ENCODE results near the gene FAM111A. TPM values are rescaled to one million over a fixed set of nuclear protein-coding genes. Genes with fewer than 3 reads are reported as not detected.

FAM111A gene
- total RNA-seq, 2 donors from 2014 or later, result 49.5 to 60.3 TPM

DNA sequence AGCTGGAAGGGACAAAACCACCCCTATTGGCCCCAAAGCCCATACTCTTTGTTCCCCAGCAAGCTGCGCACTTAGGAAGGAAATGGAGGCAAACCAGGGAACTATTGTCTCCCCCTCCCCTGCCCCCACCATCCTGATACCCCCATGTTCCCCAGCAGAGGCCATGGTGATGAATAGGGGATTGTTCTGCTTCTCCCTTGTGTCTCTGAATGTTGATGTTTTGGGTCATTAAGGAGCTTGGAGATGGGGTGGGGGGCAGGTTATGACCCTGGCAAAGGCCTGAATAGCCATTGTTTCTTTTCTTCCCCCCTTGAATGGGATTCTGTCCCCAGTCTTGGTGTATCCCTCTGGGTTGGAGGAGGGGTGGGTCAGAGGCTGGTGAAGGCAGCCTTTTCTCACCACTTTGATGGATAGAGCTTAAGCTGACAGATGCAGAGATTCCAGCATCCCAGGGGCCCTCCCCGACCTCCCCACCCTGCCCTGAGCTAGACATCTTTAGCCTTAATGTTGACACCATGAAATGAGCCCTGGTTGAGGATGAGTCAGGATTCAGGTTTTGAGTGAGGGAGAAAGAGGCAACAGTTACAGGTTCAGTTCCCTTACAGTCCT lies 37.6 kb downstream of the FAM111A start:
- no peak for DNase-seq (ENCODE audit: low spot score)
- WGBS, result 100% methylated on average over 2 of the region's 2 CpGs
- TF ChIP-seq, protein P1, sequence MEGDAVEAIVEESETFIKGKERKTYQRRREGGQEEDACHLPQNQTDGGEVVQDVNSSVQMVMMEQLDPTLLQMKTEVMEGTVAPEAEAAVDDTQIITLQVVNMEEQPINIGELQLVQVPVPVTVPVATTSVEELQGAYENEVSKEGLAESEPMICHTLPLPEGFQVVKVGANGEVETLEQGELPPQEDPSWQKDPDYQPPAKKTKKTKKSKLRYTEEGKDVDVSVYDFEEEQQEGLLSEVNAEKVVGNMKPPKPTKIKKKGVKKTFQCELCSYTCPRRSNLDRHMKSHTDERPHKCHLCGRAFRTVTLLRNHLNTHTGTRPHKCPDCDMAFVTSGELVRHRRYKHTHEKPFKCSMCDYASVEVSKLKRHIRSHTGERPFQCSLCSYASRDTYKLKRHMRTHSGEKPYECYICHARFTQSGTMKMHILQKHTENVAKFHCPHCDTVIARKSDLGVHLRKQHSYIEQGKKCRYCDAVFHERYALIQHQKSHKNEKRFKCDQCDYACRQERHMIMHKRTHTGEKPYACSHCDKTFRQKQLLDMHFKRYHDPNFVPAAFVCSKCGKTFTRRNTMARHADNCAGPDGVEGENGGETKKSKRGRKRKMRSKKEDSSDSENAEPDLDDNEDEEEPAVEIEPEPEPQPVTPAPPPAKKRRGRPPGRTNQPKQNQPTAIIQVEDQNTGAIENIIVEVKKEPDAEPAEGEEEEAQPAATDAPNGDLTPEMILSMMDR (IDR thresholded peaks at IDR 0.05), result no peak
- no peak for TF ChIP-seq POLR2AphosphoS5 (IDR thresholded peaks at IDR 0.05)
- no peak for TF ChIP-seq POLR2A (IDR thresholded peaks at IDR 0.05)
- H3K27ac ChIP-seq, result no peak overlapping the region
- H3K27me3 ChIP-seq (replicated peaks; ENCODE audit: insufficient read depth), result no peaks in the 10 kb centered on the region
- no peaks in the 10 kb centered on the region for H3K9me3 ChIP-seq
- intact Hi-C loops (cut with DNase I), result no loop called here
- no peaks in the 10 kb centered on the region for H3K36me3 ChIP-seq
- no peaks in the 10 kb centered on the region for H3K4me1 ChIP-seq (replicated peaks)
- H3K4me3 ChIP-seq, result no peak overlapping the region

DNA sequence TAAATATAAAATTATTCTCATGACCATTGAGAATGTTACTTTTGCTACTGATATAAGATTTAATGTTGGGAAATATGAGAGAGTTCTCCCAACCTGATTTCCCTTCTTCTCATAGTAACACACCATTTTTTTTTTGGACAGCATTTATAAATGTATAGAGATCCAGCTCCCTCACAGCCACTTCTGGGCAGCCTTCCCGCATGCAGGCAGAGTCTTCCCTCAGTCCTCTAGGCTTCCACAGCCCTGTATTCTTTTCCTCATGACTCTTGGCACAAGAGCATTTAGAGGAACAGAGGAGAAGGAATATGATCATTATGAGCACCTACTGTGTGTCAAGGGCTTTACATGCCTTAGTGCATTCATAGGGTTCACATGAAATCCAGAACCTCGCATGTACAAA lies 38.3 kb downstream of the FAM111A start:
- H3K27me3 ChIP-seq (replicated peaks; ENCODE audit: insufficient read depth), result no peaks in the 10 kb centered on the region
- no peak for TF ChIP-seq POLR2A (IDR thresholded peaks at IDR 0.05)
- no peak for TF ChIP-seq POLR2AphosphoS5 (IDR thresholded peaks at IDR 0.05)
- TF ChIP-seq, protein P1 (IDR thresholded peaks at IDR 0.05), result no peak
- H3K4me1 ChIP-seq (replicated peaks), result no peaks in the 10 kb centered on the region
- no peaks in the 10 kb centered on the region for H3K36me3 ChIP-seq
- no peak for DNase-seq (ENCODE audit: low spot score)
- no peak overlapping the region for H3K27ac ChIP-seq
- no peak overlapping the region for H3K4me3 ChIP-seq
- intact Hi-C loops (cut with DNase I), result no loop called here
- H3K9me3 ChIP-seq, result no peaks in the 10 kb centered on the region
- 77% methylated on average over 2 of the region's 2 CpGs for WGBS

DNA sequence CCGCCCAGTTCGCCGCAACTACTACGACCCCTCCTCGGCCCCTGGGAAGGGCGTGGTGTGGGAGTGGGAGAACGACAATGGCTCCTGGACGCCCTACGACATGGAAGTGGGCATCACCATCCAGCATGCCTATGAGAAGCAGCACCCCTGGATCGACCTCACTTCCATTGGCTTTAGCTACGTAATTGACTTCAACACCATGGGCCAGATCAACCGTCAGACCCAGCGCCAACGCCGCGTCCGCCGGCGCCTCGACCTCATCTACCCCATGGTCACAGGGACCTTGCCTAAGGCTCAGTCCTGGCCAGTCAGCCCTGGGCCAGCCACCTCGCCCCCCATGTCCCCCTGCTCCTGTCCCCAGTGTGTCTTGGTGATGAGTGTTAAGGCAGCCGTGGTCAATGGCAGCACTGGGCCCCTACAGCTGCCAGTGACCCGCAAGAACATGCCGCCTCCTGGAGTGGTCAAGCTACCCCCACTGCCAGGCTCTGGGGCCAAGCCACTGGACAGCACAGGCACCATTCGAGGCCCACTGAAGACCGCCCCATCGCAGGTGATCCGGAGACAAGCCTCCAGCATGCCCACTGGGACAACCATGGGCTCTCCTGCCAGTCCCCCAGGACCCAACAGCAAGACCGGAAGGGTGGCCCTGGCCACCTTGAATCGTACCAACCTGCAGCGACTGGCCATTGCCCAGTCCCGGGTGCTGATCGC lies 39.2 kb downstream of the FAM111A start:
- Histone ChIP-seq H3K27me3 (replicated peaks; ENCODE audit: insufficient read depth) (no peaks in the 10 kb centered on the region), H3K4me3 (no peak overlapping the region), H3K27ac (no peak overlapping the region), H3K4me1 (replicated peaks) (no peaks in the 10 kb centered on the region), H3K9me3 (no peaks in the 10 kb centered on the region), H3K36me3 (no peaks in the 10 kb centered on the region)
- intact Hi-C loops (cut with DNase I), result no loop called here
- TF ChIP-seq, protein P1 (IDR thresholded peaks at IDR 0.05), result no peak
- TF ChIP-seq POLR2AphosphoS5 (IDR thresholded peaks at IDR 0.05) (no peak), POLR2A (IDR thresholded peaks at IDR 0.05) (no peak)
- WGBS, result 96% methylated on average over 26 of the region's 33 CpGs
- DNase-seq (ENCODE audit: low spot score), result no peak

DNA sequence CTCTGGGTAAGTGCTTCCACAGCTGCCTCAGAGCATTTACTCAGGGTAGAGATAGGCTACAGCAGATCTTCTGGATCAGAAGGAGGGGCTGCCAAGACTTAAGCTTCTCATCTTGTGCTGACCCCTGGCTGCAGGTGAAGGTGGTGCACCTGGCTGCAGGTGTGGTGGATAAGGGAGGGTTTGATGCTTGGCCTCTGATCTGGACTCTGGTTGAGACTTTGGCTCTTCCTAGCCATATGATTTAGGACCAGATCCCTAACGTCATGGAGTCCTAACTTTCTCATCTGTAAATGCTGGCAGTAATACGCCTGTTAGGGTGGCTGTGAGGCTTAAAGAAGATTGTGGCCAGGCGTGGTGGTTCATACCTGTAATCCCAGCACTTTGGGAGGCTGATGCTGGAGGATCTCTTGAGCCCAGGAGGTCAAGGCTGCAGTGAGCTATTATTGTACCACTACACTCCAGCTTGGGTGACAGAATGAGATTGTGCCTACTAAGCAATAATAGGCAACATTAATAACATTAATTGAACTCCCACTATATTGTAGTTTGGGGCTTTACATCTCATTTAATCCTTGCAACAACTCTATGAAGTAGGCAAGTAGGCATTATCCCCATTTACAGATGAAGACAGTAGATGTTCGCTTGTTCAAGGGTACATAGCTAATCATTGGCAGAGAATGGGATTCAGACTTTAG lies 39.9 kb downstream of the FAM111A start:
- Histone ChIP-seq H3K4me3 (no peak overlapping the region), H3K4me1 (replicated peaks) (no peaks in the 10 kb centered on the region), H3K27ac (no peak overlapping the region), H3K9me3 (no peaks in the 10 kb centered on the region), H3K27me3 (replicated peaks; ENCODE audit: insufficient read depth) (no peaks in the 10 kb centered on the region), H3K36me3 (no peaks in the 10 kb centered on the region)
- no peak for TF ChIP-seq POLR2A (IDR thresholded peaks at IDR 0.05)
- TF ChIP-seq, protein P1 (IDR thresholded peaks at IDR 0.05), result peak in 1 of 4 experiments; percentile 22
- TF ChIP-seq POLR2AphosphoS5 (IDR thresholded peaks at IDR 0.05), result no peak
- intact Hi-C loops (cut with DNase I), result no loop called here
- 92% methylated on average over 4 of the region's 4 CpGs for WGBS
- no peak for DNase-seq (ENCODE audit: low spot score)
